Suppressor macrophage treated with lipopolysaccharide for 1 hour (primary cell): Measurements from ENCODE around the gene ELMO2.
A peak's percentile ranks its signal among the peaks of the same experiment; 100 is the strongest.

ENCODE experiments used
- DNase-seq, 3 donors: peaks; one replicate each; pipeline ENCODE4 v3.0.0-alpha.2; 2020 to 2022

Gene ELMO2

DNA sequence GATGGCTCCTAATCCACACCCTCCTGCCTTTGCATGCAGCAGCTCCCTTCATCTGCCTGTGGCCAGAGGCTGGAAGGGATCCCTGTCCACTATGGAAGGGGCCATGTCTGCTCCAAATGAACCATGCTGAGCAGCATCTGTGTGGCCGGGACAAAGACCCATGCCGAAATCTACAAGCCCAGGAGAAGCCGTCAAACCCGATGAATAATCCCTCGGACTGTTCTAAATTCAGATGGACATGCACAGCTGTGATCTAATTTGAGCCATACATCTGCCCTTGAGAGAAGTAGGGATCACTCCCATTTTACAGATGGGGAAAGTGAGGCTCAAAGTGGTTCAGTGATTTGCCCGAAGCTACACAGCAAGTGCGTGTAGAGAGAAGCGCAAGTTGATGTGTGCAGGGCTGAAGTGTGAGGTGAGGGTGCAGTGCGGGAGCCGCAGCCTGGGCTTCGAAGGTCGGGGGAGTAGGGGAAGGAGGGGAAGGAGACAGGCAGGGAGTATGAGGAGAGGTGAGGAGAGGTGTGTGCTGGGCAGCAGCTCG is 75.5 kb downstream of the ELMO2 start:
- DNase-seq = no peak

DNA sequence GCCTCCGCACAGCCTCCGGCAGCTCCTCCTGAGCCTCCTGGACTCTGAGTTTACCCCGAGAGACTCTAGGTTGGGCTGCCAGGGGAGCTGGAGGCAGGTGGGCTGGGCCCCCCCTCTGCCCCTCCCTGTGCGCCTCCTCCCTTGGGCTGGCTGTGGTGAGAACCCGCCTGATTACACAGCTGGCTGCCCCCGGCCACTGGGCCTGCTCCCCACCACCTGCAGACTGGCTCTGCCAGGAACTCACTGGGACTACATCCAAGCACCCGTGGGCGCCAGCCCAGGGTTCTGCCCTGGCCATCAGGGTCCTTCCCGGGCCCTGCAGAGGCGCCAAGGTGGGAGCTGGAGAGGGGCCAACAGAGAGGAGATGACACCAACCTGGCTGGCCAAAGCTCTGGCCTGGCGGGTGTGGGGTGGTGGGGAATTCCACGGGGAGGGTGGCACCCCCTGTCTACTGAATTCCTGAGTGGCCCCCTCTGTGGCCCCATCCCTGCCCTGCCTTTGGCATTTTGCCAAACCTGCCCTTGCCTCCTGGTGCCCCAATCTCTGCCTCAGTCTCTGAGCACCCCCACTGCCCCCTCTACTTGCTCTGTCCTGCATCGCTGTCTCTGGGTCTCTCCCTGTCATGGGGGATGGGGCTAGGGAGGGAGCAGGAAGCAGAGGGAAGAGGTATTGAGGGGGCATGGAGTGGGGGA is 76.2 kb downstream of the ELMO2 start:
- DNase-seq = no peak

DNA sequence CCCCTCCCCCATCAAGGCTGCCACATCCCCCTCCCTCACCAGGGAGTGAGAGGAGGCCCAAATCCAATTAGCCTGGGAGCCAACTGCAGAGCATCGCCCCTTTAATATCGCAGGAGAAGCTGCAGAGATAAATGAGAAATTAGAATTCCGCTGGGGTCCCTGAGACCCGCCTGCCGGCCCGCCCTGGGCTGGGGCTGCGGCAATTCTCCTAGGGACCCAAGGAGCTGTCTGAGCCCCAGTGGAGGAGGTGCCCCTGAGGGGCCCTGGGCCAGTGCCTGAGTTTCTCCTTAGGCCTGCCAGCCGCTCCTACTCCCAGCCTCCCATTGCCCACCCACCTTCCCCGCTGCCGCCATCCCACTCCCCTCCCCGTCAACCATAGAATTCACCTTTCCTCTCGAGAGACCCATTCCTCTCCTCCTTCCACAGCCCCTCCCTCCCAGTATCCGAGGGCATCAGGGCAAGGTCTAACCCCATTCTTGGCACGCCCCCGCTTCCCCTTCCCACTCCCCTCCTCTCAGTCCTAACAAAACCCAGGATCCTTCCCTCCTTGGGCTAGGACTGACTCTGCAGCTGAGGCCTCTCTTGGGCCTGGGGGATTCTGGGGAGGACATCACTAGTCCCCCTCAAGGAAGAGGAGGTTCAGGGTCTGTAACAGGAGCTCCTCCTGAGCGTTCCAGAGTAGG is 78.1 kb downstream of the ELMO2 start:
- no peak for DNase-seq

GRCh38 chr20:46327557-46327956 is 78.9 kb downstream of the ELMO2 start:
- no peak for DNase-seq

DNA sequence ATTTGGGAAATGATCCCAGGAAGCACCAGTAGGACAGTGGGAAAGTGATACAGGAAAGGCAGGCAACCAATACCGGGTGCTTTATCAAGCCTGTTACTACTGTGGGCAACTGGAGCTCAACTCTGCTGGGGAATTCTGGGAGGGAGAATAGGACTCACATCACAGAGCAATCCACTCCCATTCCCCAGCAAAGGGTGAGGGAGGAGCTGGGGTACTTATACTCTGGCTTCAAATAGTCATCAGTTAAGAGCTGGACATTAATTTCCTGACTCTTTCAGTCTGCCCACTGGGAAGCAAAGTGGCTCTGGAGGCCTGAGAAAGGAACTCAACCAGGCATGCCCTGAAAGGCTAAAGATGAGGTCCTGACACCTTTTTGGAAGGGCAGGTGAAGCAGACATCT is 80.6 kb downstream of the ELMO2 start:
- no peak for DNase-seq

- peak; percentile 53 to 63 (median 60) for DNase-seq
These were observed 81.3 kb downstream of the ELMO2 start for GRCh38 chr20:46324960-46325703.

GRCh38 chr20:46324379-46324778 is 82.0 kb downstream of the ELMO2 start:
- DNase-seq = no peak

DNA sequence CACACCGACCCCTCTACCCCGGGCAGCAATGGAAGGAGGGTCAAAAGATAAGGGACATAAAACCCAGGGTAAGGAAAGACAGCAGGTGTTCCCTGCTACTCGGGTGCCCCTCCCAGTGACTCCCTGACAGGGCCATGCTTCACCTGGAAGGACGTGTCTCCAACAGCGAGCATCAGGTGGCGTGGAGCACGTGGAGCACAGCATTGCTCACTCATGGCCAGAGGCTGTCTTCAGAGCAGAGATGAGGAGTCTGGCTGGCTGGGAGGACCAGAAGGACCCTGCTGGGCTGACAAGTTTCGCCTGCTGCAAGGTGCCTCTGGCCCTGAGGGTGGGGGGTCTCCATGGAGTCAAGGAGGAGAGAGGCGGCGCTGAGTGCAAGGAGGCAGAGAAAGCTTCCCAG is 82.9 kb downstream of the ELMO2 start:
- DNase-seq = no peak

DNA sequence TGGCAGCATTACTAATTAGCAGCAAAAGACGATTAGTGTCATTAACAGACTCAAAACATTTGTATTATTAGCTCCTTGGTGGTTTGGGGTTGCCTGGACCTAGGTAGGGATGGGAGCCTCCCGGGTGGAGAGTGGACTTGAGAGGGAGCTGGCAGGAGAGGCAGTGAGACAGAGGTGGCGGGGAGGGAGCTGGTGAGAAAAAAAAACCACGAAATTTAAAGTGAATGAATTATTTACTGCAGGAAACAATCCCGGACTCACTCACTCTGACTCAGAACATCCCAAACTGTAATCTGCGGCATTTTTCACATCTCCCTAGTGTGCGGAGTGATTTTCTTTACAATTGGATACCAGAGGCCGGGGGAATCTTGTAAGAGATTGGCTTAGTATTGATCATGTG is 83.8 kb downstream of the ELMO2 start:
- no peak for DNase-seq

GRCh38 chr20:46317685-46318177 is 88.7 kb downstream of the ELMO2 start:
- DNase-seq = no peak

DNA sequence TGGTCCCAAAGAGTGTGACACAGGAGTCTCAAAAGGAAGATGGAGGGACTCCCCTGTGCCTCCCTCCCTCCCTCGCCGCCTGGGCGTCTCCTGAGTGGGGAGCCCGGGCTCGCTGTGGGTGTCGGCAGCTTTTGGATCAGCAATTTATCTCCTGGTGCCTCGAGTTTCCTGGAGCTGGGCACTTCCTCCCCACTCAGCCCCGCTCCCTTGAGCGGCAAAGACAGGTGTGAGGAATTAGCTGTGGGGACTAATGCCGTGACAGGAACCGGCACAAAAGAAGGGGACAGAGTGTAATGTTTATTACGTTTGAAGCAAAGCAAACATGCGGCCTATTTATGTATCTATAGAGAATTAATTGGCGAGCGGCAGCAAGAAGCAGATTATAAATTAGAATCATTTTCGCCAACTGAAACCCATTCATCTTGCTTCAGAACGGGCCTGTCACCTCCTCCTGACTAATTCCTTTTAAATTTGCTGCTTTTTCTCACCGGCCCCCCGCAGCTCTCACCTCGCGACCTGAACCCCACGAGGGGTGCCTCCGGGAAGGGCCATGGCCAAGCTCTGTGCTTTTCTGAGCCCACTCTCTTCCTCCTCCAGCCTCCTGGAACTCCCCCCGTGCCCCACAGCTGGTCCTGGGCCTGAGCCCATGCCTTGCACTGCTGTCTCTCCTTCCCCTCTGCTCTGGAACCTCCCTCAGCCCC is 89.3 kb downstream of the ELMO2 start:
- DNase-seq = no peak
